GM19455 (cell line): Measurements from ENCODE around the gene GUCY1A1.

ENCODE experiments used
- ATAC-seq: cut with Tn5 transposase; IDR thresholded peaks from one replicate; pipeline ENCODE4 v1.9.1; 2021; ENCODE audit not compliant: unreplicated experiment

Gene GUCY1A1

DNA sequence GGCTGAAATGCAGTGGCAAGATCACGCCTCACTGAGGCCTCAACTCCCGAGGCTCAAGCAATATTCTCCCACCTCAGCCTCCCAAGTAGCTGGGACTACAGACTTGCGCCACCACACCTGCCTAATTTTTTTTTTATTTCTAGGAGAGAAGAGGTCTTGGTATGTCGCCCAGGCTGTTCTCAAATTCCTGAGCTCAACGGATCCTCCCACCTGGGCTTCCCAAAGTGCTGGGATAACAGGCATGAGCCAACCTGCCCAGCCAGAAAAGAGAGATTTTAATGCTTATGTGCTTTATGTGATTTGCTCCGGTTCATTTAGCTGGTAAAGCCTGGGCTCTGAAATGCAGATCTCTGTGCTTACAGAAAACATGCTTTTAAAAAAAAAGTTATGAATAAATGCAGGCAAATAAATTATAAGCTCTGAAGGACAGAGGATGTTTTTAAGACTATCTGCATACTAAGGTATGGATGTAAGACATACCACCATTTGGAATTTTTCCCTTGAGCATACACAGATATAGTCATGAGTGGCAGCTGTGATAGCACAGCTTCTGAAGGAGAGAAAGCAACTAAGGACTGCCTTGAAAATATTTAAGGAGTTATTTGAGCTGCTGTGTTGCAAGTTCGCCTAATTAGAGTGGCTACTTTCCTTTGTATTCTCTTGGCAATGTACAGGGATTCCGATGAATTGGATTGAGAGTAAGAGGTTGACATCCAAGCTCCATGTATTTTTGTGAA, 106.0 kb downstream of the GUCY1A1 start:
- ATAC-seq: no peak

DNA sequence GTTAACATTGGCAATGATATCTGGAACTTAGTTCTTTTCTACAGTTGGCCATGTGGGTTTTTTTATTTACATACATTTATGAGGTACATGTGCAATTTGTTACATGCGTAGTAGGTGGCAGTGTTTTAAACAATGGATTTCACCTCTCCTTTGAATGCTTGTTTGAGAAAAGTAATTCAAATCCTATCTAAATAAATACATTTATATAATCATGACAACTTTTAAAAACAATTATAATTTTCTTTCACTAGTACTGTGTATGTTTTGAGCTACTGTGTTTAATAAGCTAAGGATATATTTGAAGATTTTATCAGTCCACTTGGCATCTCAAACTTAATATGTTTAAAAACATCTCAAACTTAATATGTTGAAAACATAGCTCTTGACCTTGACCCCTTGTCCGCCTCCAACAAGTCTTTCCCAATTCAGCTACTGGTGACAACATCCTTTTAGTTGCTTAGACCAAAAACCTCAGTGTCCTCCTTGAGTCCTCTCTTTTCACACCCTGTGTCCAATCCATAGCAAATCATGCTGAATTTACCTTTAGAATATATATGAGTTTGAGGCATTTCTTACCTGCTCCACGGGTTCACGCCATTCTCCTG, 106.7 kb downstream of the GUCY1A1 start:
- ATAC-seq: no peak

DNA sequence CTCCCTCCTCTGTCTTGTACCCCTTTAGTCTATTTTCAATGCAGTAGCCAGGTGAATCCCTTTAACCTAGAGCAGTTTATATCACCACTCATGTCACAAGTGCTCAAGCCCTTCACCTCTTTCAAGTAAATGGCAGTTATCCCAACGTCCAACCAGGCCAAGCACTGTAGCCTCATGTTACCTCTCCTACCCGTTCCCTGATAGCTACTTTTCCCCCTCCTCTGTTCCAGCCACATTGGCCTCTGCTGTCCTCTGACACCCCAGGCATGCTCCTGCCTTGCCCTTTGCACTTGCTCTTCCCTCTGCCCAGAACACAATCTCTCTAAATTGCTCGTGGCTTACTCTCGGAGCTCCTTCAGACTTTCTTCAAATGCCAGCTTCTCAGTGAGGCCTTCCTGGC, 107.4 kb downstream of the GUCY1A1 start:
- no peak for ATAC-seq

DNA sequence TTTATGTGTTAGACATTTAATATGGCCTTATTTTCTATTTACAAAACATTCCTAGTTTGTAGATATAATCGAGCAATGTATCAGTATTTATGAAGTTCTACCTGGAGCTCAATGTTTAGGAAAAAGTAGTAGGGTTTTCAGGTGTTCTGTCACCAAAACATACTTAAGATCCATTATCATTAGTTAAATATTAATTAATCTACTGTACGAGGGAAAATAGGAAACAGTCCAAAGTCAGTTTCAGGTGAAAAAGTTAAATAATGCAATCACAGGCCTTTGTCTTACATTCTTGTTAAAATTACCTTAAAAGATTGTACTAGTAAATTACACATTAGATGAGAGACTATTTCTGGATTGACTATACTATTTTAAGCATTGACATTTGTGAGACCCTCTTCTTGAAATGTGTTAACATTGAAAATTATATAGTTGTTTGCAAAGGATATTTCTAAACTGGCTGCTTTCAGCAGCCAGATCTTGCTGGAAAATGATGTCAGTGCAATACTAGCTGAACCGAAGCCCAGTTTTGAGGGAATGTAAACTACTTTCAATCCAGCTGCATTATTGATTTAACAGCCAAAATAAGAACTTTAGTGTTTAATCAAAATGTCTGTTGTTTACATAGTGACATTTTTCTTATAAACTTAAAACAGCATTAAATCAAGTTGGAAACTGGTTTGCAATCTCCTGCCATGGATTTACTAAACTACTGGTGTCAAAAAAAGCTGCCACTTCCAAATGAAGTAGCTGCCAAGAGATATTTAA, 111.5 kb downstream of the GUCY1A1 start:
- ATAC-seq: no peak

DNA sequence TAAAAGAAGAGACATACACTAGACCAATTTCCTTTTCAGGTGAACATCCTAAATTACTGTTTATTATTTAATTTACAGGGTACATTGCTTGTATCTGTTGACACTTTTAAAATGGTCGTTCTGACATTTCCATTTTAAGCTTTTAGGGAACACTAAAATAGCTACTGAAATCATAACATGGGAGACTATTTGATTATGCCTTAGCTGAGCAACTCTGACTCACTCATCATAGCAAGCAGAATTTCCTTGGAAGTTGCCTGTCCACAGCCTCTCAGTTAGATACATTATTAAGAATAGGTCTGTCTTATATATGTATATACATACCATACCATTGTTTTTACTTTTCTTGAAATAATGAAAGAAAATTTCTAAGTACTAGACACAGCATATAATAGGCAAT, 114.1 kb downstream of the GUCY1A1 start:
- ATAC-seq: no peak

DNA sequence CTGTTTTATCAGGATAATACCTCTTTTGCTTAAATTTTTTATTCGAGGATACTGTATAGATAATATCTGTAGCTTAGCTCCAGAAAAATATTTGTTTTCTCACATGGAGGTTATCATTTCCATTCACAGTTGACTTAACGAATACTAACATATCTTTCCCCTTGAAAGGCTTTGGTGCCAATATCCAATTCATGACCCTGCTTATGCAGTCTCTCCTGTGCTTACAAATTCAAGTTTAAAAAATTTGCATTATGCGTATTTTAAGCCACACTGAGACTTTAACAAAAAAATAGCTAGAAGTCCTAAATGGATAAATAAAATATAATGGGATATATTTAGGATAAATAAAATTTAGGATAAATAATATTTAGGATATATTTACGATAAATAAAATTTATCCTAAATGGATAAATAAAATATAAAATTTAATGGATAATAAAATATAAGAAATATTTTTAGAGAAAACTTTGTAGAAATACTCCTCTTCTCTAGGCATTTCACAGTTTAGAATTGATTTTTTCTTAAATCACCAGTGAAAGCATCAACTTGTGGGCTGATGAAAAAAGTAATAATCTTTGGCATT, 114.7 kb downstream of the GUCY1A1 start:
- no peak for ATAC-seq
